GM12878 (cell line): ENCODE results near the gene METAP1D. TPM values are rescaled to one million over a fixed set of nuclear protein-coding genes. Genes with fewer than 3 reads are reported as not detected.
A peak's percentile ranks its signal among the peaks of the same experiment; 100 is the strongest.

Experiments used
- ASH2L ChIP-seq: fragments of 300-600, 200-600 bp; sonication (generic); IDR thresholded peaks from 2 replicates; pipeline ENCODE4 v1.6.1; 2017; ENCODE audit warnings: low read depth, mild to moderate bottlenecking, borderline replicate concordance
- CHD2 ChIP-seq: IDR thresholded peaks from 2 replicates; pipeline ENCODE4 v1.6.1; 2011; ENCODE audit warnings: low read depth, low read length, improper control_type of control experiment, borderline replicate concordance
- CREM ChIP-seq: IDR thresholded peaks from 2 replicates; pipeline ENCODE4 v1.6.1; 2014; ENCODE audit warnings: antibody characterized with exemption, low read depth
- E4F1 ChIP-seq: fragments of 450-650 bp; IDR thresholded peaks from 2 replicates; pipeline ENCODE4 v1.6.1; 2018; ENCODE audit warnings: borderline replicate concordance, mild to moderate bottlenecking; ENCODE audit not compliant: partially characterized antibody
- FOXK2 ChIP-seq: fragments of 450-650 bp; IDR thresholded peaks from 2 replicates; pipeline ENCODE4 v1.6.1; 2017; ENCODE audit warnings: mild to moderate bottlenecking, moderate library complexity
- IKZF2 ChIP-seq, 2 experiments: fragments of 450-650 bp; IDR thresholded peaks; 2 replicates each; pipeline ENCODE4 v1.6.1; 2017; ENCODE audit warnings: mild to moderate bottlenecking in 2 of 2, moderate library complexity in 2 of 2
- IRF3 ChIP-seq: fragments of 450-650 bp; IDR thresholded peaks from 2 replicates; pipeline ENCODE4 v1.6.1; 2014; ENCODE audit warnings: mild to moderate bottlenecking
- MEF2A ChIP-seq: IDR thresholded peaks from 2 replicates; pipeline ENCODE4 v1.6.1; 2011; ENCODE audit warnings: low read depth, mild to moderate bottlenecking, low read length, moderate library complexity; ENCODE audit not compliant: insufficient read depth
- MTA2 ChIP-seq: fragments of 450-650 bp; IDR thresholded peaks from 2 replicates; pipeline ENCODE4 v1.6.1; 2016; ENCODE audit warnings: low read depth, mild to moderate bottlenecking, moderate library complexity
- MTA3 ChIP-seq: IDR thresholded peaks from 2 replicates; pipeline ENCODE4 v1.6.1; 2012; ENCODE audit warnings: low read length, inconsistent platforms, borderline replicate concordance
- NFYA ChIP-seq: IDR thresholded peaks from 2 replicates; pipeline ENCODE4 v1.6.1; 2011; ENCODE audit warnings: low read depth, mild to moderate bottlenecking, low read length, improper control_type of control experiment, borderline replicate concordance
- PAX5 ChIP-seq: IDR thresholded peaks from 2 replicates; pipeline ENCODE4 v1.6.1; 2011; ENCODE audit warnings: low read depth, low read length, borderline replicate concordance
- RAD51 ChIP-seq: fragments of 450-650 bp; IDR thresholded peaks from 2 replicates; pipeline ENCODE4 v1.6.1; 2016; ENCODE audit warnings: moderate library complexity, mild to moderate bottlenecking, inconsistent platforms
- SIX5 ChIP-seq: IDR thresholded peaks from 2 replicates; pipeline ENCODE4 v1.6.1; 2011; ENCODE audit warnings: mild to moderate bottlenecking, low read depth, low read length, moderate library complexity; ENCODE audit not compliant: severe bottlenecking
- SMARCA5 ChIP-seq: fragments of 450-650 bp; IDR thresholded peaks from 2 replicates; pipeline ENCODE4 v1.6.1; 2017; ENCODE audit warnings: mild to moderate bottlenecking
- SUZ12 ChIP-seq: fragments of 200-600 bp; sonication (generic); IDR thresholded peaks from one replicate; pipeline ENCODE4 v1.6.1; 2018; ENCODE audit warnings: antibody characterized with exemption, mild to moderate bottlenecking; ENCODE audit not compliant: unreplicated experiment
- TCF3 ChIP-seq: IDR thresholded peaks from 2 replicates; pipeline ENCODE4 v1.6.1; 2012; ENCODE audit warnings: low read depth, mild to moderate bottlenecking, low read length, borderline replicate concordance; ENCODE audit not compliant: insufficient read depth
- ZNF687 ChIP-seq: fragments of 450-650 bp; IDR thresholded peaks from 2 replicates; pipeline ENCODE4 v1.6.1; 2017; ENCODE audit warnings: mild to moderate bottlenecking, moderate library complexity
- polyA plus RNA-seq, 11 experiments: library from polyadenylated mRNA; depleted of rRNA in 4 of 11; unstranded in 6 of 11; stranded (reverse) in 5 of 11; fragments of >200 nt; fragmentation: Nextera tagmentation in 4 of 11; fragmentation: Illumina TruSeq in 1 of 11; extraction: Ambion mirVana in 4 of 11; extraction: Trizol in 1 of 11; gene quantifications; 1 replicate in 1 of 11; 2 replicates in 10 of 11; pipeline versions ENCODE4 v1.2.1 to v1.2.3, GENCODE V29; 2011 to 2016; ENCODE audit warnings: inconsistent platforms in 2 of 11, missing spikeins in 2 of 11, low read depth in 1 of 11
- total RNA-seq, 4 experiments: library from RNA; depleted of rRNA in 3 of 4; stranded (reverse); fragments of >200 nt in 3 of 4; fragmentation: Illumina TruSeq in 1 of 4; extraction: Trizol in 1 of 4; gene quantifications; 2 replicates each; pipeline versions ENCODE4 v1.2.1 to v1.2.3, GENCODE V29; 2013 to 2021

METAP1D gene
- total and polyA plus RNA-seq, 10 of the 15 experiments (the other 5 are each of a cell fraction or from before 2014, with no cell fraction given): 4.5 to 12.1 (median 7.8) TPM

- 0 out of 2 replicates have a peak, but pooled peaks have one; percentile 19 for TF ChIP-seq ZNF687
- peak; percentile 26; the same call in 1 of the 2 replicates for TF ChIP-seq PAX5
- no peak for TF ChIP-seq MTA3
- TF ChIP-seq TCF3: 0 out of 2 replicates have a peak, but pooled peaks have one; percentile 45
- TF ChIP-seq CREM: peak; percentile 53; the same call in 1 of the 2 replicates
- TF ChIP-seq MTA2: no peak
- peak; percentile 43; the same call in 1 of the 2 replicates for TF ChIP-seq IRF3
- peak; percentile 50; the same call in 1 of the 2 replicates for TF ChIP-seq CHD2
- no peak for TF ChIP-seq MEF2A
- no peak; the same call in 1 of the 2 replicates for TF ChIP-seq NFYA
- TF ChIP-seq SIX5: no peak
- no peak for TF ChIP-seq SUZ12
- TF ChIP-seq SMARCA5: no peak
- TF ChIP-seq IKZF2 (IDR thresholded peaks at IDR 0.05): 0 out of 4 replicates have a peak, but pooled peaks of 1 of the 2 experiments have one; percentile 17
- peak; percentile 84 for TF ChIP-seq RAD51
- TF ChIP-seq E4F1: no peak
- no peak for TF ChIP-seq FOXK2
- TF ChIP-seq ASH2L: no peak
Observed at GRCh38 chr2:172102391-172103359, 102.9 kb downstream of the METAP1D start, which contains the start of gene DLX2 (continued).
